Astrocyte (in vitro differentiated cells and primary cell): Measurements from ENCODE around the gene GRIP1. TPM values are rescaled to one million over a fixed set of nuclear protein-coding genes. Genes with fewer than 3 reads are reported as not detected.

Source experiments
- DNase-seq: peaks from one replicate; pipeline ENCODE4 v3.0.0-alpha.2; 2010; ENCODE audit warnings: low read depth
- FAIRE-seq: peaks from 2 replicates; lab custom pipeline; 2011; peaks lifted over from hg19 to GRCh38; lab: Jason Lieb, UNC
- H2AFZ ChIP-seq: 2 replicates; pipeline ENCODE4 v1.6.0; 2012; ENCODE audit warnings: low read depth, low read length, inconsistent platforms
- H3K27ac ChIP-seq: 2 replicates; pipeline ENCODE4 v1.5.1; 2011; ENCODE audit warnings: low read depth, low read length, inconsistent platforms
- H3K27me3 ChIP-seq: 2 replicates; pipeline ENCODE4 v1.6.0; 2011; ENCODE audit warnings: low read length, inconsistent platforms; ENCODE audit not compliant: insufficient read depth
- H3K36me3 ChIP-seq: 2 replicates; pipeline ENCODE4 v1.5.1; 2011; ENCODE audit warnings: low read length, inconsistent platforms; ENCODE audit not compliant: insufficient read depth
- H3K4me1 ChIP-seq: 2 replicates; pipeline ENCODE4 v1.5.1; 2011; ENCODE audit warnings: low read length, inconsistent platforms; ENCODE audit not compliant: insufficient read depth
- H3K4me2 ChIP-seq: 2 replicates; pipeline ENCODE4 v1.6.0; 2012; ENCODE audit warnings: low read length, inconsistent platforms
- H3K4me3 ChIP-seq: 2 replicates; pipeline ENCODE4 v1.5.1; 2011; ENCODE audit warnings: low read depth, mild to moderate bottlenecking, low read length, inconsistent platforms; ENCODE audit not compliant: insufficient read depth
- H3K79me2 ChIP-seq: 2 replicates; pipeline ENCODE4 v1.6.0; 2012; ENCODE audit warnings: mild to moderate bottlenecking, low read length, inconsistent platforms; ENCODE audit not compliant: insufficient read depth
- H3K9ac ChIP-seq: 2 replicates; pipeline ENCODE4 v1.6.0; 2012; ENCODE audit warnings: mild to moderate bottlenecking, low read length, inconsistent platforms
- H3K9me3 ChIP-seq: 2 replicates; pipeline ENCODE4 v1.5.1; 2012; ENCODE audit warnings: low read depth, mild to moderate bottlenecking, low read length, inconsistent platforms; ENCODE audit not compliant: insufficient read depth
- H4K20me1 ChIP-seq: 2 replicates; pipeline ENCODE4 v1.6.0; 2012; ENCODE audit warnings: low read length, inconsistent platforms; ENCODE audit not compliant: insufficient read depth
- H3K27ac Mint-ChIP-seq: one replicate; pipeline ENCODE4 v1.8.0; 2021; ENCODE audit warnings: mild to moderate bottlenecking, mixed read lengths; ENCODE audit not compliant: unreplicated experiment
- H3K27me3 Mint-ChIP-seq: one replicate; pipeline ENCODE4 v1.8.0; 2021; ENCODE audit warnings: low read depth, mixed read lengths; ENCODE audit not compliant: unreplicated experiment
- H3K36me3 Mint-ChIP-seq: one replicate; pipeline ENCODE4 v1.8.0; 2021; ENCODE audit warnings: low read depth, mixed read lengths; ENCODE audit not compliant: unreplicated experiment
- H3K4me1 Mint-ChIP-seq: one replicate; pipeline ENCODE4 v1.8.0; 2021; ENCODE audit warnings: low read depth, mixed read lengths; ENCODE audit not compliant: unreplicated experiment
- H3K4me3 Mint-ChIP-seq: one replicate; pipeline ENCODE4 v1.8.0; 2021; ENCODE audit warnings: mild to moderate bottlenecking, moderate library complexity, mixed read lengths; ENCODE audit not compliant: unreplicated experiment
- H3K9me3 Mint-ChIP-seq: one replicate; pipeline ENCODE4 v1.8.0; 2021; ENCODE audit warnings: mild to moderate bottlenecking, mixed read lengths; ENCODE audit not compliant: unreplicated experiment
- EZH2 ChIP-seq: IDR thresholded peaks from 2 replicates; pipeline ENCODE4 v1.6.1; 2012; ENCODE audit warnings: mild to moderate bottlenecking, low read length, inconsistent platforms; ENCODE audit not compliant: insufficient read depth
- total RNA-seq: library from RNA; stranded (reverse); gene quantifications from 2 replicates; pipeline ENCODE4 v1.2.1, GENCODE V29; 2021
- TF ChIP-seq, protein P1 (sequence below): IDR thresholded peaks from 2 replicates; pipeline ENCODE4 v1.5.1; 2011; ENCODE audit warnings: low read depth, mild to moderate bottlenecking, inconsistent platforms, low read length, moderate library complexity; ENCODE audit not compliant: insufficient read depth

Gene GRIP1
- total RNA-seq, 1 donor from 2014 or later = 16.7 TPM

DNA sequence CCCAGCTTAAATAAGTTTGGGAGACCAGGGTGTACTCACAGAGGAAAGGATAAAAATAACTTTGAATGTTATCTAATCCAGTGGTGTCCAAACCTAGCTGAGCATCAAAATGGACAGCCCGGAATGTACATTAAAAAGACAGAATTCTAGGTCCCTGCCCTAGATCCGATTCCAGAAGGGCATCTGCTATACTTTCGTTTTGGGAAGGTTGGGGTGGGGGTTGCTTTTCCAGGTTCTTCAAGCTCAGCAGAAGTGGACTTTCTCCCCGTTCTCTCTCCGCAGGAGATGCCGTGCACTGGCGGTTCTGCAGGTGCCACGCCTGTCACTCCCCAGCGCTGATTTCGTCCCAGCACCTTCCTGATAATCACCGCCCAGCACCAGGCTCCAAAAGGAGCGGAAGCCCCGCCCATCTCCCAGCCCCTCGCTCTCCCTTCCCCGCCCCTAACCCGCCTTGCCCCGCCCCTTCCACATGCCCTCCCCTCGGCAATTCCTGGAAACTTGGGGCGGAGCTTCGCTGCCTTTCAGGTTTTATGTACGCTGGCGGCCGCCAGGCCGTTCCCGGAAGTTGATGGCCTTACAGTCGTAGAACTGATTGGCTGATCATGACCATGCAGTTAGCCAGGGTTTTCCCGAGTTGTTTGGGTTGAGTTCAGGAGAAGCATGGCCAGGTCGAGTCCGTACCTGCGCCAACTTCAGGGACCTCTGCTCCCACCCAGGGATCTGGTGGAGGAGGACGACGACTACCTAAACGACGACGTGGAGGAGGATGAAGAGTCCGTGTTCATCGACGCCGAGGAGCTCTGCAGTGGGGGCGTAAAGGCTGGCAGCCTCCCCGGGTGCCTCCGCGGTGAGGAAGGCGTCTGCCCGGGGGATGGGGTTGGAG, 376.7 kb downstream of the GRIP1 start, which contains the start of gene HELB:
Gene HELB (plus strand): TSS at position 550 of the 883 bp plus-strand sequence. CDS start 111 bp downstream, at position 661.
- Histone ChIP-seq H3K4me3 (peak within 1 kb of the TSS; percentile 89), H3K4me2 (peak within 1 kb of the TSS; percentile 93), H3K27ac (peak within 1 kb of the TSS; percentile 49), H3K9ac (peak within 1 kb of the TSS; percentile 80), H3K4me1 (no peaks in the 10 kb centered on the region), H3K79me2 (no peaks in the 10 kb centered on the region), H4K20me1 (no peaks in the 10 kb centered on the region), H3K27me3 (peaks cover 6% of the 10 kb centered on the region), H3K36me3 (no peaks in the 10 kb centered on the region), H2AFZ (peak within 1 kb of the TSS; percentile 98), H3K9me3 (no peaks in the 10 kb centered on the region)
- Mint-ChIP-seq H3K36me3 (no peaks in the 10 kb centered on the region), H3K27me3 (peaks cover 2% of the 10 kb centered on the region), H3K4me3 (peak within 1 kb of the TSS; percentile 99), H3K4me1 (peaks cover 7% of the 10 kb centered on the region), H3K27ac (peak within 1 kb of the TSS; percentile 97), H3K9me3 (no peaks in the 10 kb centered on the region)
- peak; percentile 91 for DNase-seq
- TF ChIP-seq EZH2 = no peak
- TF ChIP-seq, protein P1, sequence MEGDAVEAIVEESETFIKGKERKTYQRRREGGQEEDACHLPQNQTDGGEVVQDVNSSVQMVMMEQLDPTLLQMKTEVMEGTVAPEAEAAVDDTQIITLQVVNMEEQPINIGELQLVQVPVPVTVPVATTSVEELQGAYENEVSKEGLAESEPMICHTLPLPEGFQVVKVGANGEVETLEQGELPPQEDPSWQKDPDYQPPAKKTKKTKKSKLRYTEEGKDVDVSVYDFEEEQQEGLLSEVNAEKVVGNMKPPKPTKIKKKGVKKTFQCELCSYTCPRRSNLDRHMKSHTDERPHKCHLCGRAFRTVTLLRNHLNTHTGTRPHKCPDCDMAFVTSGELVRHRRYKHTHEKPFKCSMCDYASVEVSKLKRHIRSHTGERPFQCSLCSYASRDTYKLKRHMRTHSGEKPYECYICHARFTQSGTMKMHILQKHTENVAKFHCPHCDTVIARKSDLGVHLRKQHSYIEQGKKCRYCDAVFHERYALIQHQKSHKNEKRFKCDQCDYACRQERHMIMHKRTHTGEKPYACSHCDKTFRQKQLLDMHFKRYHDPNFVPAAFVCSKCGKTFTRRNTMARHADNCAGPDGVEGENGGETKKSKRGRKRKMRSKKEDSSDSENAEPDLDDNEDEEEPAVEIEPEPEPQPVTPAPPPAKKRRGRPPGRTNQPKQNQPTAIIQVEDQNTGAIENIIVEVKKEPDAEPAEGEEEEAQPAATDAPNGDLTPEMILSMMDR = no peak
- peak; percentile 23 for FAIRE-seq

DNA sequence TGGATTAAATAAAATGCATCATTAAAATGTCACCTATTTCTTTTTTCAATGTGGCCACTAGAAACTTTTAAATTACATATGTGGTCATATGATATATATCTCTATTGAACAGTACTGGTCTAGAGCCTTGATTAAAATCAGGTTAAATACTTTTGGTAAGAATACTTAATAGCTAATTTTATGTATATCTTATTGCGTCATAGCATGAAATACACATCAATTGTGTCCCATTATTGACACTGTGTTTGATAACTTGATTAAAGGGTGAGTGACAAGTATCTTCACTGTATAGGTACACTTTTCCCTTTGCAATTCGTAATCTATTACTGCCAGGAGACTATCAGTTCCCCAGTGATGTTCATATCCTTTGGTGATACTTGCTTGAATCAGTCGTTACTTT, 381.0 kb downstream of the GRIP1 start:
- H3K27me3 Mint-ChIP-seq = peaks cover 3% of the 10 kb centered on the region
- no peaks in the 10 kb centered on the region for H3K4me1 Mint-ChIP-seq
- no peaks in the 10 kb centered on the region for H3K36me3 ChIP-seq
- DNase-seq (no peak), FAIRE-seq (no peak)
- H4K20me1 ChIP-seq = no peaks in the 10 kb centered on the region
- no peaks in the 10 kb centered on the region for H3K36me3 Mint-ChIP-seq
- no peak overlapping the region for H3K27ac Mint-ChIP-seq
- no peak overlapping the region for H3K4me2 ChIP-seq
- H3K27me3 ChIP-seq = peaks cover 6% of the 10 kb centered on the region
- H3K4me3 Mint-ChIP-seq = no peak overlapping the region
- no peaks in the 10 kb centered on the region for H3K79me2 ChIP-seq
- no peak overlapping the region for H3K27ac ChIP-seq
- H3K4me3 ChIP-seq = no peak overlapping the region
- peaks cover 2% of the 10 kb centered on the region for H3K9me3 Mint-ChIP-seq
- no peaks in the 10 kb centered on the region for H3K9me3 ChIP-seq
- no peak overlapping the region for H3K9ac ChIP-seq
- TF ChIP-seq, protein P1 = no peak
- no peak for TF ChIP-seq EZH2
- H3K4me1 ChIP-seq = no peaks in the 10 kb centered on the region
- no peak overlapping the region for H2AFZ ChIP-seq
